Measurements from ENCODE around the gene BOLA3.
"Not testable (repeated sequence)": the region's sequence is repeated elsewhere in the genome, so short reads cannot be mapped to it uniquely, and the experiment has no call there.

- TF ChIP-seq CTCF (IDR thresholded peaks at IDR 0.05); ZFX (IDR thresholded peaks at IDR 0.05; ENCODE audit: borderline replicate concordance): not testable (repeated sequence)
Measured at GRCh38 chr2:74123955-74124354, 23.8 kb downstream of the BOLA3 start.

All from 22Rv1 (cell line).